Gastrocnemius medialis (tissue), 4 donors: ENCODE data around the gene RBMS3. TPM values are rescaled to one million over a fixed set of nuclear protein-coding genes. Genes with fewer than 3 reads are reported as not detected.

Experiments used
- ATAC-seq, 2 donors: fragments of 150-250 bp; one replicate each; pipeline ENCODE4 v1.9.1; 2016
- DNase-seq, 2 donors: peaks; one replicate each; pipeline ENCODE4 v3.0.0-alpha.2; 2019
- H3K27ac ChIP-seq, 4 donors: fragments of 200-600 bp; sonication (generic); 1 replicate in 1 of 4; 2 replicates in 3 of 4; pipeline ENCODE4 v1.5.1; 2016 to 2018; ENCODE audit warnings: mild to moderate bottlenecking in 2 of 4, moderate library complexity in 1 of 4
- H3K27me3 ChIP-seq, 3 donors: fragments of 200-600 bp; sonication (generic) in 2 of 3; 1 replicate in 1 of 3; 2 replicates in 2 of 3; pipeline versions ENCODE4 v1.5.1 to v1.6.0; 2016 to 2019; ENCODE audit warnings: mild to moderate bottlenecking in 1 of 3, moderate library complexity in 1 of 3
- H3K36me3 ChIP-seq, 2 donors: fragments of 200-600 bp; sonication (generic) in 1 of 2; one replicate each; pipeline ENCODE4 v1.5.1; 2017 to 2018
- H3K4me1 ChIP-seq, 2 donors: fragments of 200-600 bp; sonication (generic) in 1 of 2; one replicate each; pipeline ENCODE4 v1.5.1; 2016 to 2017; ENCODE audit warnings: mild to moderate bottlenecking in 2 of 2
- H3K4me3 ChIP-seq, 4 donors: fragments of 200-600 bp; sonication (generic) in 3 of 4; 1 replicate in 1 of 4; 2 replicates in 3 of 4; pipeline ENCODE4 v1.5.1; 2016 to 2019; ENCODE audit warnings: mild to moderate bottlenecking in 2 of 4
- H3K9me3 ChIP-seq, 3 donors: fragments of 200-600 bp; sonication (generic) in 2 of 3; 1 replicate in 1 of 3; 2 replicates in 2 of 3; pipeline ENCODE4 v1.5.1; 2016 to 2019
- POLR2A ChIP-seq, 2 donors: fragments of 450-650 bp; IDR thresholded peaks; one replicate each; pipeline ENCODE4 v1.6.1; 2017; ENCODE audit warnings: antibody characterized with exemption in 2 of 2, mild to moderate bottlenecking in 2 of 2, moderate library complexity in 2 of 2
- in situ Hi-C, 4 donors: fragments of 200-750 bp; cut with MboI; loops; one replicate each; pipeline versions ENCODE4 v1.15.0 to v1.8.0; 2017; ENCODE audit warnings: low sequenced_read_pairs in 4 of 4
- intact Hi-C: fragments of 100-400 bp; cut with DNase I; formaldehyde crosslinking; loops from one replicate; pipeline ENCODE4 v1.15.1; 2023; ENCODE audit warnings: low total_unique reads
- total RNA-seq, 4 donors: library from RNA; depleted of rRNA; stranded (reverse); fragments of >200 nt; gene quantifications; one replicate each; pipeline versions ENCODE4 v1.1.0 to v1.2.3, GENCODE V29; 2016
- TF ChIP-seq, protein P1 (sequence below), 5 experiments: fragments of 450-650 bp in 3 of 5; fragments of 200-600 bp in 2 of 5; sonication (generic) in 2 of 5; IDR thresholded peaks in 4 of 5; conservative IDR thresholded peaks in 1 of 5; 1 replicate in 4 of 5; 2 replicates in 1 of 5; pipeline ENCODE4 v1.5.1; 2016 to 2019; ENCODE audit warnings: antibody characterized with exemption in 5 of 5, mild to moderate bottlenecking in 3 of 5, moderate library complexity in 3 of 5

The RBMS3 gene
- total RNA-seq, 4 donors from 2014 or later: 16.1 to 38.8 (median 22.7) TPM

DNA sequence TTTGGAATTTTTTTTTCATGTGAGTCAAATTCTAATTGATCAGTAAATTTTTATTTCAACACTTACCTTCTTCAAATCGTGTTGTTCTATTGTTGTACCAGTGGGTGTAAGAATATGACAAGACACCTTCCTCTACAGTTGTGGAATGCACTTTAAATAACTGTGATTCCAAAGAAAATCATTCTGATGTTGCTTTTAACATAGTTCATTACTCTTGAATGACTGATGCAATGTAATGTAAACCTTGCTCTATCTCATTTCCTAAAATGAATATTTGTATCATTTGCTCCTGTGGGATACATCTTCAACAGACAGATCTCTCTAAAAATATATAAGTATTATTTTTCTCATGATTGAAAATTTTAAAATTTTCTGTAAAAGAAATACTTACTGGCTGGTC, 313.4 kb downstream of the RBMS3 start:
- in situ Hi-C loops (no loop called here), intact Hi-C loops (no loop called here)
- Histone ChIP-seq H3K4me1 (peaks cover 10 to 12% of the 10 kb centered on the region in 2 donors), H3K9me3 (no peaks in the 10 kb centered on the region), H3K27me3 (no peaks in the 10 kb centered on the region), H3K4me3 (no peak overlapping the region), H3K36me3 (no peaks in the 10 kb centered on the region), H3K27ac (no peak overlapping the region)
- TF ChIP-seq, protein P1, sequence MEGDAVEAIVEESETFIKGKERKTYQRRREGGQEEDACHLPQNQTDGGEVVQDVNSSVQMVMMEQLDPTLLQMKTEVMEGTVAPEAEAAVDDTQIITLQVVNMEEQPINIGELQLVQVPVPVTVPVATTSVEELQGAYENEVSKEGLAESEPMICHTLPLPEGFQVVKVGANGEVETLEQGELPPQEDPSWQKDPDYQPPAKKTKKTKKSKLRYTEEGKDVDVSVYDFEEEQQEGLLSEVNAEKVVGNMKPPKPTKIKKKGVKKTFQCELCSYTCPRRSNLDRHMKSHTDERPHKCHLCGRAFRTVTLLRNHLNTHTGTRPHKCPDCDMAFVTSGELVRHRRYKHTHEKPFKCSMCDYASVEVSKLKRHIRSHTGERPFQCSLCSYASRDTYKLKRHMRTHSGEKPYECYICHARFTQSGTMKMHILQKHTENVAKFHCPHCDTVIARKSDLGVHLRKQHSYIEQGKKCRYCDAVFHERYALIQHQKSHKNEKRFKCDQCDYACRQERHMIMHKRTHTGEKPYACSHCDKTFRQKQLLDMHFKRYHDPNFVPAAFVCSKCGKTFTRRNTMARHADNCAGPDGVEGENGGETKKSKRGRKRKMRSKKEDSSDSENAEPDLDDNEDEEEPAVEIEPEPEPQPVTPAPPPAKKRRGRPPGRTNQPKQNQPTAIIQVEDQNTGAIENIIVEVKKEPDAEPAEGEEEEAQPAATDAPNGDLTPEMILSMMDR (IDR thresholded peaks at IDR 0.05 in 4 of 5, conservative IDR thresholded peaks at IDR 0.05 in 1 of 5): no peak
- no peak for TF ChIP-seq POLR2A (IDR thresholded peaks at IDR 0.05)
- no peak for DNase-seq
- no peak for ATAC-seq

DNA sequence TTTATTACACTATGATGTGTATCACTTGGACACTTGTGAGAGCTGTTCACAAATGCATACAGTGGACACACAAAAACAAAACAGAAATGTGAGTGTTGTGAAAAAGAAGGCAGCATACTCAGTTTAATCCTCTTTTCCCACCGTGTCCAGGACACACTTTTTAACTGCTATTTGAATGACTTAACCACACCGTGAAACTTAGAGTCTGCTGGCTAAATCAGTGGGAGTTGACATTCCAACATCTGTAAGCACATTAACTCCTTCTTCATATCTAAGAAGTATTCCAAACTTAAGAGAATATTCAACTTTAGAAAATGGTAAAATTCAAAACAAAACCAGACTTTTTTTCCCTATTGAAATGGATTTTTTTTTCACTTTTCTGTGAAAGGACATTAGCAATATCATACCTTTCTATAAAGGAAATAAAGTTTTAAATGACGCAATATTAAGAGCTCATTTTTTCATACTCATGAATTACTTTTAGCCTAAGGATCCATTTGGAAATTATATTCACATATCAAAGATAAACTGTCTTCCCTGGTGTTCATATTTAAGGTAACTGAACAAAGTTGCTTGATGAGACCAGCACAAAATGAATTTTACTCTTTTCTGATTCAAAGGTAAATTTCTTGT, 316.6 kb downstream of the RBMS3 start:
- DNase-seq: no peak
- intact Hi-C loops: no loop called here
- in situ Hi-C loops: no loop called here
- Histone ChIP-seq H3K4me3 (no peak overlapping the region), H3K36me3 (no peaks in the 10 kb centered on the region), H3K9me3 (no peaks in the 10 kb centered on the region), H3K27ac (no peak overlapping the region), H3K4me1 (peaks cover 3 to 13% of the 10 kb centered on the region in 2 donors), H3K27me3 (no peaks in the 10 kb centered on the region)
- ATAC-seq: no peak
- TF ChIP-seq, protein P1 (IDR thresholded peaks at IDR 0.05 in 4 of 5, conservative IDR thresholded peaks at IDR 0.05 in 1 of 5): no peak
- no peak for TF ChIP-seq POLR2A (IDR thresholded peaks at IDR 0.05)

DNA sequence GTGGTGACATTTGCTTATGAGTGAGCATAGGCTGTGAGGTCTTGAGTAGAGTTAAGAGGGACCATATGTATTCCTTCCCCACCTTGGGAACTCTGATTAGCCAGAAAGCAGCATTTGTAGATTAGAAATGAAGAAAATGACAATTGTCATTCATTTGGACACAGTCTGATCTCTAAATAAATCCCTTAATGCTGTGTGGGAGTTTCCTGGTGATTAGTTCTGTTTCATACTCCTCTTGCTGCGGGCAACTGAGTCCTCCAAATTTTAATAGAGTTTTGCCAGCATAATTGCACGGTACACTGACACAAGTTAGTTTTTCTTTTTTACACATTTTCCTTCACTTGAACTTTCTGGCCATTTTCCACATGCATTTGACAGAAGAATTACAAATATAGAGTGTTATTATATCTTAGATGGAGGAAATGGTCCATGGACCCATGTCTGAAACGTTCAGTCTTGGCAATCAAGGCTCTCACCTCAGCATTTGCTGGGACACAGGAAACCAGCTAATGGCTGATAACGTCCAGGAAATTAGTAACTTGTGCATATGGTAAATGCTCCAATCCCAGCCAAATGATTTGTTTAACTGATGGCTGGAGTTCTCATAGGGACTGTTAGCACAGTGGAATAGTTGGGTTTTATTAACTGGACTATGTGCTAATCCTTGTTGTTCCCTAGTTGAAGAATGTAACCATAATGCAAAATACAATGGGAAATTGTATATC, 321.2 kb downstream of the RBMS3 start:
- Histone ChIP-seq H3K4me3 (no peak overlapping the region), H3K4me1 (peaks cover 16 to 37% of the 10 kb centered on the region in 2 donors), H3K27ac (peak overlapping the region in 2 of 4 donors; percentile 4 to 23), H3K27me3 (no peaks in the 10 kb centered on the region), H3K36me3 (no peaks in the 10 kb centered on the region), H3K9me3 (no peaks in the 10 kb centered on the region)
- ATAC-seq (peak in 1 of 2 donors; percentile 36), DNase-seq (no peak)
- in situ Hi-C loops (no loop called here), intact Hi-C loops (no loop called here)
- TF ChIP-seq, protein P1 (IDR thresholded peaks at IDR 0.05 in 4 of 5, conservative IDR thresholded peaks at IDR 0.05 in 1 of 5): no peak
- no peak for TF ChIP-seq POLR2A (IDR thresholded peaks at IDR 0.05)

DNA sequence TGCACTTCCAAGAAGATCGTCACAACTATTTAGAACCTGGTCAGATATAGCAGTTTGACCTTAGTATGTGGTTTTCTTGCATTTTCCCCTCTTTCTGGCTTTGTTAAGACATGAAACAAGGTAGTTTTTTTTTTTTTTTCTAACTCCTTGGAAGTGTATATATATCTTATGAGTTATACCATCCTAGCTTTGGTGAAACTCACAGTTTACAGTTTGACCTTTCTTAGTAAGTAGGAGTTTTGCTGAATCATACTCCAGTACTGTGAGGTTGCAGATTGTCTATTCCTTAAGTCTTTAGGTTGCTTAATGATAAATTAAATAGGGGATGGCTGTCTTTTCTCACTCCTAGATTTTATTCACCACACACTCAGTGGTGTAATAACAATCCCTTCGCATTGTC, 325.0 kb downstream of the RBMS3 start:
- in situ Hi-C loops: no loop called here
- ATAC-seq: no peak

More for the DNA sequence above, 325.0 kb downstream of the RBMS3 start:
- Histone ChIP-seq H3K9me3 (no peaks in the 10 kb centered on the region), H3K27ac (no peak overlapping the region), H3K36me3 (no peaks in the 10 kb centered on the region), H3K4me3 (no peak overlapping the region), H3K4me1 (peaks cover 27 to 44% of the 10 kb centered on the region in 2 donors), H3K27me3 (no peaks in the 10 kb centered on the region)
- DNase-seq: no peak
- intact Hi-C loops: no loop called here
- TF ChIP-seq, protein P1 (IDR thresholded peaks at IDR 0.05 in 4 of 5, conservative IDR thresholded peaks at IDR 0.05 in 1 of 5): no peak
- TF ChIP-seq POLR2A (IDR thresholded peaks at IDR 0.05): no peak
